GM19395 (cell line): ENCODE results near the gene CEP85.
A peak's percentile ranks its signal among the peaks of the same experiment; 100 is the strongest.

Source experiments
- ATAC-seq: cut with Tn5 transposase; IDR thresholded peaks from one replicate; pipeline ENCODE4 v1.9.1; 2021; ENCODE audit warnings: mild to moderate bottlenecking, moderate library complexity; ENCODE audit not compliant: unreplicated experiment

Gene CEP85

GRCh38 chr1:26277719-26278118, 43.7 kb downstream of the CEP85 start:
- no peak for ATAC-seq

- no peak for ATAC-seq
Measured at GRCh38 chr1:26278303-26278702, 44.3 kb downstream of the CEP85 start.

DNA sequence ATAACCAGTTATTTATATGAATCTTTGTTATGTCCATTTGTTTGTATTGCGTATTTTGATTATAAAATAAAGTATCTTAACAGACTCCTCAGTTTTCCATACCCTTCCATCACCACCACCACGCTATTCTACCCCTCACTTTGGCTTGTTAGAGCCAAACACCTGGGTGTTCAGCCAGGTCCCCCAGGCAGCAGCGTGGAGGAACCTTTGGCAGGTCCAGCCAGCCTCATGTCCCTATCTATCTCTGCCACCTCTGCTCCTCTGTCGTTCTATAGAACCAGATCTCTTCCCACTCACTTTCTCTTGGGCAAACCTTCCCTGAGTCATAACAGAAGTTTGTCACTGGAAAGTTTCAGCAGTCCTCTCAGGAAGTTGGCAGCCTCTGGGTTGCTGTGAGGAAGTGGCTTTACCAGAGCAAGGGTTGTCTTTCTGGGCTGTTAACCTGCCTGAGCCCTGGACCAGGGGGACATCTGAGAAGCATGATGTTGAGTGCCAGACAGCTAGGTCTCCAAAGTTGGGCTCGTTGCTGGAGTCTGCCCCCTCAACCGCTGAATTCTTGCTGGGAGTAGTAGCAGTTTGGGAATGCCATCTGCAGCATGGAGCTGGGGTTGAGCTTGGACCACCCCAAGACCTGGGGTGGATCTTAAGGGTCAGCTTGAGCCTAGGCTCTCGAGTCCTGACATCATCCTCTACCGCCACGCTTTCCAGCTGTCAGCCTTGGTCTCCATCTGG, 44.9 kb downstream of the CEP85 start:
- ATAC-seq: no peak

GRCh38 chr1:26279456-26280332, 45.7 kb downstream of the CEP85 start, which contains the start of gene SH3BGRL3:
Gene SH3BGRL3, plus strand, starts transcription at chr1:26280086. Its CDS starts 70 bp downstream, at chr1:26280156.
- peak; percentile 61 for ATAC-seq

- no peak for ATAC-seq
Measured at GRCh38 chr1:26280333-26281042, 46.5 kb downstream of the CEP85 start.

DNA sequence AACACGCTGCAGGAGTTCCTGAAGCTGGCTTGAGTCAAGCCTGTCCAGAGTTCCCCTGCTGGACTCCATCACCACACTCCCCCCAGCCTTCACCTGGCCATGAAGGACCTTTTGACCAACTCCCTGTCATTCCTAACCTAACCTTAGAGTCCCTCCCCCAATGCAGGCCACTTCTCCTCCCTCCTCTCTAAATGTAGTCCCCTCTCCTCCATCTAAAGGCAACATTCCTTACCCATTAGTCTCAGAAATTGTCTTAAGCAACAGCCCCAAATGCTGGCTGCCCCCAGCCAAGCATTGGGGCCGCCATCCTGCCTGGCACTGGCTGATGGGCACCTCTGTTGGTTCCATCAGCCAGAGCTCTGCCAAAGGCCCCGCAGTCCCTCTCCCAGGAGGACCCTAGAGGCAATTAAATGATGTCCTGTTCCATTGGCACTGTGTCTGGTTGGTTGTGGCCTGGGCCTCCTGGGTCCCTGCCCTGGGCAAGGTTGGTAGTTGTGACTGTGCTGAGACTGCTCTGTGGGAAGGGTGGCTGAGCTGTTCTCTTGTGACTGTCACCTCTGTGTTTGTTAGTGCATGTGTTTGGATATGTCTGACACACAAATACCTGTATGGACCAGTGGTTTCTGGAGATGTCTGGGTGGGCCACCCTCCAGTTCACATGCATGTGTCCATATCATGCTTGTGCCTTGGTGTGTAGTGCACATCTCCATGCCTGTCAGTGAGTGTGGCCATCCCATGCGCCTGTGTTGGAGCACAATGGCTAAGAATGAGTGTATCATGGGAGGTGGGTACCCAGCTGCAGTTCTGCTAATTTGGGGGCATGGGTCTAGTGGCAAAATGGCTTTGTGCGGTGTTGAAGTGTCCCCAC, 47.3 kb downstream of the CEP85 start:
- no peak for ATAC-seq

DNA sequence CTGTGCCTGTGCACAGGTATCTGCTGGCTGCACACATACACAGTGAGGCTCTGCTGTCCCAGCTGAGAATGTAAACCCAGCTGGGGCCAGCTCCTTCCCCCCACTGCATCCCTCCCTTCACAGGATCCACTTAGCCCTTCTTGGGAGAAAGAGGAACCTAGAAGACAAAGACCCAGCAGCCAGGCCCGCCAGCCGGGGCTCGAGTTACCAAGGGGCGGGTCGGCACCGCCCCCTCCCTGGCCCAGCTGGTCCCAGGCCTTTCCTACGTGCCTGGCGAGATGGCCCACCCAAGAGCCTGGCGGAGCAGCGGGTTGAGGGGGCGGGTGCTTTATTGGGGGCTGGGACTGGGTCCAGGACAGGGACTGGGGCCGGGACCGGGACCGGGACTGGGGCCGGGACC, 48.0 kb downstream of the CEP85 start:
- no peak for ATAC-seq

GRCh38 chr1:26282401-26282918, 48.5 kb downstream of the CEP85 start:
- ATAC-seq: no peak

DNA sequence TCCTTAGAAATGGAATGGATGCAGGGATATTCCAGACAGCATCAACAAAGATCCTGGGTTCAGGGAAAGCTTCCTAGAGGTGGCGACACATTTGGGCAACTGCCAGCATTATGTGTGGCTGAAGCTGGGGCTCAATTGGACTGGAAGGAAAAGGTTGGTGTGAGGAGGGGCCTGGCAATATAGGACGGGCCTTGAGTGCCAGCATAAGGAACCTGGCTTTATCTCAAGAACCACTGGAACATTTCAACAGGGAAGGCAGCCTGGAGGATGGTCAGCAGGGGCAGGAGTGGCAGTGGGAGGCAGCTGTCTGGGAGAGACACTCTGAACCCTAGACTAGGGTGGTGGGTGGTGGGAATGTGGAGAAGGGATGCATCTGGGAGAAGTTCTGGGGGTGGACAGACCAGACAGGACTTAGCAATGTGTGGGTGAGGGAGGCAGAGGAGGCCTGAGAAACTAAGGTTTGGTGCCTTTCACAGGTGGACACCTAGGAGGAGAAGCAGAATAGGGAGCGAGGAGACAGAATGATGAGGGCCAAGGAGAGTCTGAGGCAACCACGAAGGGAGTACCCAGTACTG, 49.4 kb downstream of the CEP85 start:
- ATAC-seq: no peak

DNA sequence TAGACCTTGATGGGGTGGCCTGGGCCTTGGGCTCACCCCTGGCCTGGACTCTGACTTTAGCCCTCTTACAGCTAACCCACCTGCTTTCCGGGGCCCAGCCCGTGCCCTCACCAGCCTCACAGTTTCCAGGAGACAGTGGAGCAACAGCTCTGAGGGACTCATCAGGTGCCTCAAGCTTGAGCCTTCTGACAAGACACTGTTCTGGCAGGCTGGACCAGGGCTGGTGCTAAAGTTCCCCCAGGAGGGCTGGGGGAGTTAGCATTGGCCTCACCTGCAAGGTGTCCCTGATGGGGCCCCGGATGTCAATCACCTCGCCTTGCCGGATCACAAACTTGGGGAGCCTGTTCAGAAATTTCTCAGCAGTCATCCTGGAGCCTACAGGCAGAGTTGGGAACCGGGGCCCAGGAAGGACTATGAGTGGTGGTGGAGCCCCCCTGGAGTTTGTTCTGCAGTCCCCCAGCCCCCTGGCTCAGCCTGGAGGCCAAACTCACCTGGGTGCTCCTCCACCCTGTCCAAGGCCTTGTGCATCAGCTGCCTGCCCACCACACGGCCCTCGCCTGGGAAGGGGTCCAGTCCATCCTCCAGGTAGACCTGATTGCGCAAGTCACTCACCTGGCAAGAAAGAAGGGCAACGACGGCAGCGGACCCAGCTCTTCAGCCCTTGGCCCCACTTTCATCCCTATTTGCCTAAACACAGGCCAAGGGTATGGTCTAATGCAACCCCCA, 50.0 kb downstream of the CEP85 start:
- ATAC-seq: no peak

- no peak for ATAC-seq
Measured at GRCh38 chr1:26284597-26285347, 50.8 kb downstream of the CEP85 start.

DNA sequence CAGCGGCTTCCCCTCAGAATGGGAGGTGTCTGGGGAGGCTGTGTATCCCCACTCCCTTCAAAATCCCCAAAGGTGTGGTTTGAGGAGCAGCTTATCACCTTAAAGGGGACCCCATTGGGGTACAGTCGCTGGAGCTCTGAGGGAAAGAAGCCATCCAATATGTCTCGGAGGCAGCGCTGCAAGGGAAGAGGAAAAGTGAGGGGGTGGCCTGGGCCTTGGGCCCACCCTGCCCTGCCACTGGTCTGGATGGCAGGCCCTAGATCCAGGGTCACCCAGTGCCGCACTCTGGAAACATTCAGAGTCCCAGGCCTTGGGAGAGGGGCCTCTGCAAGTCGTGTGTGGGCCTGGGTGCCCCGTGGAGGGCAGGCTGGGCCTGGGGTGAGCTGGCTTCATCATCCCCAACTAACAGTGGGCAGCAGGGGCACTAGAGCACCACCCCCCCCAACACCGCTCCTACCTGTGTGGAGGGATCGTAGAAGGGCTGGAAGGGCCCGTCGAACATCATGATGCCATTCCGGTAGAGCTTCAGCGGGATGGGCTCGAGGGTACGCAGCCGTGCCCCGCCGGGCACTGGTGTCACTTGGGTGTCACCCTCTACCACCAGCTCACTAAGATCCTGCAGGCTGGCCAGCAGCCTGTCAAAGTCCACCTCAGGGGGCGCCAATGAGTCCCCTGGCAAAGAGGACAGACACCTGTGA, 51.5 kb downstream of the CEP85 start:
- no peak for ATAC-seq

DNA sequence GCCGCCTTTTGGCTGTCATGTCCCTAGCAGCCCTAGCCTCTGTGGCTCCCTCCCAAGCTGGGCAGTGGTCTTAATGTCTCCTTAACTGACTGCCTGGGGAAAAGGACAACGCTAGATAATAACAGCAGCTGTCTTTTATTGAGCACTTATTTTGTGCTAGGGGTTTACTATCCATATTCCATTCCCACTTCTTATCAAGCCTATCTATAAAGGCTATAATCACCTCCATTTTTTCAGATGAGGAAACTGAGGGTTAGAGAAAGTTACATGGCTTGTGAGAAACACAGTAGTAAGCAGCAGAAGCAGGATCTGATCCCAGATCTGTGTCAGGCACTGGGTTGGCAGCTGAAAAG, 52.0 kb downstream of the CEP85 start:
- ATAC-seq: no peak

DNA sequence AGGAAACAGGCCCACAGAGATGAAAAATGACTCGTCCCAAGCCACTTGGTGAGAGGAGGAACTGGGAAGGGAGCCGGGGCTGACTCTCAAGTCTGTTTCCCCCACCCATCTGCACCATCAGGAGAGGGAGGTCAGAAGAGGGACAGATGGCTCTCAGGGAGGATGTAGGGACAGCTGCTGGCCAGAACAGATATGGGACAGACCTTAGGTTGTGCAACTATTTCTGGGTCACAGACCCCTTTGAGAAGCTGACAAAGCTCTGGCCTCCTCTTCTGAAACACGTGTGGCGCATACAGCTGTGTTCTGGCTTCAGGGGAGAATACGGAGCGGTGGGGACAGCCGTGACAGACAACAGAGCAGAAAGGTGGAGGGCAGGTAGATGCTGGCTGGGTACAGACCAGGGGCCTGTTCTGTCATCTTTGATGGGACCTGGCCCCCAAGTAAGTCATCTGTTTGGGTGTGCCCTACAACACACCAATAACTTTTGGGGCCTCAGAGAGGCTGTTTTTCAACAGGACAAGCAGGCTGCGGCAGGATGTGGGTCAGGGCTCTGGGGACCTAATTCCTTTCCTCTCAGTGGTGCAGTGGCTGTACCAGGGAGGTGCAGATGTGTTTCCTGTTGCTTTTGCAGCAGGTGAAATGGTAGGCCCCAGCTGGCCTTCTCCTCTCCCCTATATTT, 53.2 kb downstream of the CEP85 start:
- peak; percentile 44 for ATAC-seq

DNA sequence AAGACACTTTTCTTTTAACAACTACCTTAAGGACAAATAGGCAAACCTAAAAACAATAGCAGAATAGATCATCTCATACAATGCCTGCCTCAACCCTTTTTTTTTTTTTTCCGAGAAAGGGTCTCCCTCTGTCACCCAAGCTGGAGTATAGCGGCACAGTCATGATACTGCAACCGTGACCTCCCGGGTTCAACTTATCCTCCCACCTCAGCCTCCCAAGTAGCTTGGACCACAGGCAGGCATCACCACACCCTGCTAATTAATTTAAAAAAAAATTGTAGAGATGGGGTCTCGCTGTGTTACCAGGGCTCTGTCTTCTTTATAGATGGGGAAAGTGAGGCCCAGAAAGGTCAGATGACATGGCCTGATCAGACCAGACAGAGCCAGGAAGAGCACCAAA, 53.8 kb downstream of the CEP85 start:
- no peak for ATAC-seq

DNA sequence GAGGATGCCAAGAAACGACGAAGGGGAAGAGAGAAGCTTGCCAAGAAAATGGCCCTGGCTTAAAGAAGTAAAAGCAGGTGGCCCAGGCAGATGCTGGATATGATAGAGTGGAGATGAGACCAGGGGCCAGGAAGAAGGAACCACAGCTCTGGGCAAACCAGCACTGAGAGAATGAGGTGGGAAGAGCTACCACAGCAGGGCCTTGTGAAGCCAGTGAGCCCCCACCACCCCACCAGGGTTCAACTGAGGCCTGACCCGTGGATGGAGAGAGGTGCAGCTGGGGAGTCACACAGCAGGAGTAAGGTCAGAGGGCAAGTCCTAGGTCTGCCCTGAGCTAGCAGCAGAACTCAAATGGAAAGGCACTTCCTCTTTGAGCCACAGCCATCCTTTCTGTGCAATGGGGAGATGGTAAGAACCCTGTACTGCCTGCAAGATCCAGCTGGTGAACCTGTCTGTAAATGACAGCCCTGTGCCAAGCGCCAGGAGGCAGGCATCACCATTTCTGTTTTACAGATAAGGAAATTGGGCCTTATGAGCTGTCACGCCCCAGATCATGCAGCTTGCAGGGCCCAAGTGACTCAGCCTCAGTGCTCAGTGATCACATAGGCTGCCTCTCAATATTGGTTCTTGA, 54.4 kb downstream of the CEP85 start:
- ATAC-seq: no peak
